ENCODE results near the gene SLC31A1.
A peak's percentile ranks its signal among the peaks of the same experiment; 100 is the strongest.

Gene SLC31A1

DNA sequence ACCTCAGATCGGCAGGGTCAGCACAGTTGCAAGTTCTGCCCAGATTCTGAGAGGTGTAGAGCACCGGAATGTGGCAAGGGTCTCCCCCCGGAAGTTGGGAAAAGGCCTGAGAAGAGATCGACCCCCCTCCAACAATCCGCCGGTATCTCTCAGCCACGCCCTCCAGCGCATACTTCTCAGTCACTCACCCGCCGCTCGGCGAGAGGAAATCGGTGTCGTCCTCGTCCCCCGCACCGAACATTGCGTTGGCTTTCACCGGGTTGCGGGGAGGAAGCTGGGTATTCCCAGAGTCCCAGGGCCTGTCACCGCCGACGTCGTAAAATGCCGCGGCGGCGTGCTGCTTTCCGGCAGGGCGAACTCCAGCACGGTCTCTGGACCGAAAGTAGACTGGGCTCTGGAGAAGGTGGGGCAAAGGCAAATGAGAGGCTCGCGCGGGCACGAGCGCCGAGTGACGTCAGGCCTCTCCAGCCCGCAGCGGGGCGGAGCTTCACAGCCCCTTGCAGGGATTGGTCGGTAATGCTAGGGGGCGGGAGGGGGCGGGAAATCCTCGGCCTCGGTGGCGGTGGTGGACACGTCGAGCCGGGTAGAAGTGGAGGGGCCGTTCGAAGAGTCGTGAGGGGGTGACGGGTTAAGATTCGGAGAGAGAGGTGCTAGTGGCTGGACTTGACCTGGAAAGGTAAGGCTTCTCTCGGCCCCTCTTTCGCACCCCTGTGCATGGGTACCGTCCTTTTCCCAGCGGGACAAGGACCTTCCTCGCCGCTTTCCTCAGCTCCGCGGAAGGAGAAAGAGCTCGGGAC, at the start of gene SLC31A1, which contains the start of gene FKBP15:
TSS of gene SLC31A1 (plus strand) at position 542 of the 797 bp plus-strand sequence. CDS start 34,605 bp downstream, outside the sequence.
TSS of gene FKBP15 (minus strand) at position 275 of the 797 bp plus-strand sequence. CDS start at position 241, 34 bp downstream.
- peak; percentile 99 for DNase-seq

DNA sequence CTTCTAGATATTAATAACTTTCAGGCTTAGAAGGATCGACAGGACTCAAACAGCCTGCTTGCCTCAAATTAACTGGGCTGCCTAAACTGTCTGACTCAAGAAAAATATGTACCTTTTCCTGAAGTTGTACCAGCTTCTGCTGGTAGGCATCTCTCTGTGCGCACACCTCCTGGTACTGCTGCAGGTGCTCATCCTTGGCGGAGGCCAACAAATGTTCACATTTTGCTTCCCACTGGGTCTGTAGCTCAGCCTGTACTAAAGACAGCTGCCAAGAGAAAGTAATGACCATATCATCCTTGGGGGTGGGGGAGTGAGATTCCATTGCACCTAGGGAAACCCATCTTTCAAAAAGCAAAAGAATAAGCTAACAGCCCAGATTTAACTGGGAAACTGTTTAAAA, 48.0 kb upstream of the SLC31A1 start:
- DNase-seq: no peak

DNA sequence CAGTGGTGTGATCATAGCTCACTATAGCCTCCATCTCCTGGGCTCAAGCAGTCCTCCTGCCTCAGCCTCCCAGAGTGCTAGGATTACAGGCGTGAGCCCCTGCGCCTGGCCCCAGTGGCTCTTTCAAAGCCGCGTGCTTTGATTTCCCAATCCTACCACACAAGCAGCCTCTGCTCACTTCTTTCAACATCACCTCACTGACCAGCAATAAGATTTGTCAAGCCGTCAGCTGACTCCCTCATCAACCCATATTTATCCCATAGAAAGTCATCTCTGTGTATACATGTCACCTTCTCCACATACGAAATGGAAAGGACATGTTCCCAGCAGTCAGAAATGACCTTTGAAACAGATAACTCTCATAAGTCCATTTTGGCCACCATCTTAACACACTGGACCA, 44.5 kb upstream of the SLC31A1 start:
- peak; percentile 50 to 54 (median 53) for DNase-seq

DNA sequence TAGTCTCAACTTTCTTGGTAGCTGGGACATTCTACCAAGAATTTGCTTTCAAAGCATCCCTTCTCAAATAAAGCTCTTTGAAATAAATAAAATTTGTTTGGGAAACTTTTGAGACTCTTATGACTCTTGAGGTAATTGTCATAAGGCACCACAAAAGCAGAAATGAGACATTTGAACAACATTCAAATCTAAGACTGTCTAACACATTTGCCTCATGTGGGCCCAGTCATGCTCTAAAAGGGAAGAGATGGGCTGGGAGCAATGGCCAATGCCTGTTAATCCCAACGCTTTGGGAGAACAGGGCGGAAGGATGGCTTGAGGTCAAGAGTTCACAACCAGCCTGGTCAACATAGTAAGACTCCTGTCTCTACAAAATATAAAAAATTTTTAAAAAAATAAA, 44.1 kb upstream of the SLC31A1 start:
- peak; percentile 40 to 69 (median 64) for DNase-seq

DNA sequence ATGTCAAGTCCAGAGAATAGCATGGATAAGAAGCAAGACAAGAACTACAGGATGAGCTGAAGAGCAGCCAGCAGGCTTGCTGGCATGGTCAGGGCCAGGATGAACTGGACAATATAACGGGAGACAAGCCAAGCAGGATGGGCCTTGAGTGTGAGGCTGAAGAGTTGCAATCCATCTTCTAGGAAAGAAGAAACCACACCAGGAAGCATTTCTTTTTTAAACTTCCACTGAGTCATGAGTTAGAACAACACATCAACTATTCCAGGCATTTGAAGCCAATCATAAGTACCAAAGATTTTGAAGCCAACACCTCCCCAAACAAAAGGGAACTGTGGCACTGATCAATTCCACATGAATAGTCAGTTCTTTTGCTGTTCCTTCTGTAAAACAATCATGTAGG, 43.3 kb upstream of the SLC31A1 start:
- no peak for DNase-seq

DNA sequence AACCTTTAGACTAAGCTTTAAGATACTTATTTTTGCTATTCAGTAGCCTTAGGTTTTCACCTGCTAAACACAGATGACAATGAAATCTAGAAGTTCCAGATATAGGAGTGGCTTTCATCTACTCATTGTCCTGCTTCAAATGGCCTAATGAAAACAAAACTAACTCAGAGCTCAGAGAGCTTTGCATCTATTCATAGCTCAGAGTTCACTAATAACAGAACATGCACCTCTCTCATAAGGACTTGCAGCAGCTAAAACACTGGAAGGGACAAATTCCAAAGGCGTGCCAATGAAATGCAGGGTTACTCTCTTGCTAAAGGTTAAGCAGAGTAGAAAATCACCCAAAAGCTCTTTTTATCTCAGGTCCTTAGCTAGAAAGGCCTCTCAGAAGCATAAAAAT, 41.5 kb upstream of the SLC31A1 start:
- DNase-seq: no peak

DNA sequence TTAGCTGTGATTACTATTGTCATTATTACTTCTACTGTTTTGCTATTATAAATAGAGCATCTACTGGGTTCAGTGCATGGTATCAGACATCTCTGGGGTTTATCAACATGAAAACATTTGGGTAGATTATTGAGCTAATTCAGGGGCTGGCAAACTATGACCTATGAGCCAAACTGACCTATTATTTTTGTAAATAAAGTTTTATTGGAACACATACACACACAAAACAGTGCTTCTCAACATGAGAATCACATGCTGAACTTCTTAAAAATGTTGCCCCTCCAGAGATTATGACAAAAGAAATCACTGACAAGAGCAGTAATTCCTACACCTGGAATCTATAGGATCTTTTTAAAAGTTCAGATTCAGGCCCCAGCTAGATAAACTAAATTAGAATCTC, 40.2 kb upstream of the SLC31A1 start:
- no peak for DNase-seq

DNA sequence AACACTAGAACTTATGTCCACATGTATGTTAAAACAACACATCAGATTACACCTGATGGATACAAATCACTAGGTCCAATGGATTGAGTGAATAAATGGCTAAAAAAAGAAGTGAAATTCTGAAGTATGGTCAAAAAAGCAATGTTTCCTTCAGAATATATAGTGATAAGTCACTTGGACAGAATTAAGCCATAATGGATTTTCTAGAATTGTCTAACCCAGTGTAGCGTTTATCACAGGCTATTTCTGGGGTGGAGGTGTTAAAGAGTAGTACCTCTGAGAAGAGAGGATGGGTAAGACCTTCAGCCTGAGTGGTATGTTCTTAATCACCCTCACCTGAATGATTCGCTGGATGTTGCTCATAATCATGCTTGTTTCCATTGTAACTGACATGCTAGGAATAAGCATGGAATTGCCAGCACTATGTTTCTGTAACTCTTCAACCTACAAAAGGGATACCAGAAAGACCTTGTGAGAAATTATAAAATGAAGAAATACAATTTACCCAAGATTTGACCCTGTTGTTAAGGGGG, 37.3 kb upstream of the SLC31A1 start:
- peak; percentile 29 to 59 (median 54) for DNase-seq

DNA sequence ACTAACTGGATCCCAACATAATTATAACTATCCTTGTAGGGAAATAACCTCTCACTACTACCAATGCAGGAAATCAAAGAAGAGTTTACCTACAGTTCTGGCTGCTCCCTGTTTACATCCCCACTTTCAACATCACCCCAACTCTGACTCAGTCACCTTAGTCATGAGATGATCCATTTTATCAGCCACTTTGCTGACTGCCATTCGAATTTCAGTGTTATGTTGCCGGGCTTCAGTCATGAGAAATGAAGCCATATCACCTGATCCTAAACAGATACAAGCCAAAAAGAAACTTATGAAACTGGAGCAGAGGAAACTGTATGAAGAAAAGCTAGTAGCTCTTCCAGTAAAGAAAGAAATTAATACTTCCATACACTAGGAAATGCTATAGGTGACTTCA, 36.8 kb upstream of the SLC31A1 start:
- DNase-seq: peak; percentile 46 to 73 (median 59)

DNA sequence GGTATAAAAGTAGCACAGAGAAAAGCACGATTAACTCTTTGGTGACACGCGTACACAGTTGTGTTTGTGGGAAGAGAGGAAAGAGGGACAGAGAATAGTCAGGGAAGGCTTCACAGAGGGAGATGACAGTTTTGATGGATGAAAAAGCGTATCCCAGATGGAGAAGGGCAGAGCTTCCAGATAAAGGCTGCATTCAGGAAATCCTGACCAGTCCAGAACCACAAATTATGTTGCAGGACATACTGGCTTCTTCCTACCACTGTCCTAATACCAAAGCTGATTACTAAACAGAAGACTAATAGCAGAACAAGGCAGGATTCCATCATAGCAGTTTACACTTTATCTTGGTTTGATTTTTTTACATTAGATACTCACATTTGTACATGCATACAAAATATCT, 36.1 kb upstream of the SLC31A1 start:
- no peak for DNase-seq

DNA sequence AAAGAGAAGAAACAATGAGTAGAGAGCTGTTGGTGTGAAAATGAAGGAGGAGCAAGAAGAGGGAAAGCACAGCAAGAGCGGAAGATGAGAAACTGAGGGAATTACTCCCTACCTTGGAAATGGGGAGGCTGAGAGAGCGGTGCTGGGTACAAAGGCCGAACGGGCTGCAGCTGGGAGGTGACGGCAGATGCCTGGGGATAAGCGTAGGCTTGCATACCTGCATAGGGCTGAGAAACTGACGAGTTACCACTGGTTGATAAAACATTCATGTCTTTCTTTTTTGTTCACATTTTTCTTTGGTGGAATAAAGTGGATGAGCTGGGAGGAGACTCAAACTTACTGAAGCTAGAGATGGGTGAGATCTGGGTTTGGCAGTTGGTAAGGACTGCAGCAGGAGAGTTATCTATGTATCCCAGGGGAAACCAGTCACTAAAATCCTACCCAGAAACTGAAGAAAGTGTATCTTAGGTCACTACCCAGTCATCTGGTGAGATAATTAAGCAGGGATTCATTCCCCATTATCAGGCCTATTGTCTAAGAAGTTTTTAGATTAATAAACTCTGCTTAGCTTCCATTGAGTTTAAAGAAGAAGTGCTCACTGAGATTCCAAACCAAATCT, 35.1 kb upstream of the SLC31A1 start:
- no peak for DNase-seq

DNA sequence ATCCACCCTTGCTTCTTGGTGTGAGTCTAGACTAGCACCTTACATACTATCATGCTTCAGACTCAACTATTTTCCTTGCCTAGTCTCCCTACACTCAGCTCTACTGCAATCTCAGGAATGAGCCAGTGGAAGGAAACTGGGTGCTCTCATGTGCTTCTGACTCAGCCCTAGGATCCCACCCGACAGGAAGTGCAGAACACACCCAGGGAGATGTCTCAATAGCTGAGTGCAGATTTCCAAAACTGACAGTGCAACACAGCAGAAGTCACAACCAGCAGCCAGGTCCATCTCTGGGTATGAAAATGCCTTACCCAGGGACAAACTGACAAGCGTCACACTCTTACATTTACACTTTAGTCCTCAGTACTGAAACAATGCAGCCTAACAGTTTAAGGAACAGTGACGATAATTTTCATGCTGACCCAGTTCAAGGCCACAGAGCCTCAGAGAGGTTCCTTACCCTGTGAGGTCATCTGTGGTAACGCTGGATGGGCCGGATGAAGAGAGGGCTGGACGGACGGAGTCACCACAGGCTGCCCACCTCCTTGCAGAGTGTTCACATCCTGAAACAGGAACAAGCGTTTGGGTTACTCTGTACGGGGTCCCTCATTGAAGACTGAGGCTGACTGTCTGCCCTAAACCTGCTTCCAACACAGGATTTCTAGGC, 33.3 kb upstream of the SLC31A1 start:
- peak; percentile 92 to 96 (median 96) for DNase-seq

DNA sequence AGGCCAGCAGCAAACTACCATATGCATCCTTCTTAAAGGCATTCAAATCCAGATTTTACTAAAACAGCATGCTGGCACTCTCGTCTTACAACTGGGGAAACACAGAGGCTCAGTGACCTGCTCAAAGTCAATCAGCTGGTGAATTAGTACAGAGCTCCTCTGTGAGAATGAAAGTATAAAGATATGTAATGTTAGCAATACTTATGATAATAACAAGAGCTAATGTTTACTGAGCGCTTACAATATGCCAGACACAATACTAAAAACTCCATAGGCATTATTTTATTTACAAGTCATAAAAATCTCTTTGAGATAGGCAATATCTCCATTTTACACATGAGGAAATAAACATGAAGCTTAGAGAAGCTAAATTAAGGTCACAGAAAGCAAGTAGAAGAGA, 28.9 kb upstream of the SLC31A1 start:
- no peak for DNase-seq

DNA sequence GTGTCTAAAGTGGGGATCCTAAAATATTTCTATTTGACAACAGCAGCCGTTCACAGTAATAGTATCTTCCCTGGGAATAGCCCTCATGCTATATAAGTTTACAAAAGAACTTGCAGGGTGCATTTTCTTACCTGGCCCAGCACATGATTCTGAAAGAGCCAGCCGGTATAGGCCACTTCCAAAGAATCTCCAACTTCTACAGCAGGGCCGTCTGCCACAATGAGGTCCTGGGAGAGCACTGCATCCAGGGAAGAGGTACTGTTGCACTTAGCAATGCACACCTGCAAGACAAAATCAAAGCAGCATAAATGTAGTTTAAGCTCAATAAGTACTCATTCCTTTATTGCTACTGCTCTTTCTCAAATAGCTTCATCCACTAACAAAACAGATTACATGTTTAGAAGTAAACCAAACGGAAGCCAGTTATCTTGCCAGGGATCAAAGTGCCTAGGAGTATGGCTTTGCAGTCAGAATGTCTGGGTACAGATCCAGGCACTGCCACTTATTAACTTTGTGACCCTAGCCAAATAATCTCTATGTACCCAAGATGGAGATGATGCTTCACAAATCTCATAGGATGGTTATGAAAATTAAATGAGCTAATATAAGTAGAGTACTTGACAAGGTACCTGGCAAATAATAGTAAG, 21.5 kb upstream of the SLC31A1 start:
- no peak for DNase-seq

DNA sequence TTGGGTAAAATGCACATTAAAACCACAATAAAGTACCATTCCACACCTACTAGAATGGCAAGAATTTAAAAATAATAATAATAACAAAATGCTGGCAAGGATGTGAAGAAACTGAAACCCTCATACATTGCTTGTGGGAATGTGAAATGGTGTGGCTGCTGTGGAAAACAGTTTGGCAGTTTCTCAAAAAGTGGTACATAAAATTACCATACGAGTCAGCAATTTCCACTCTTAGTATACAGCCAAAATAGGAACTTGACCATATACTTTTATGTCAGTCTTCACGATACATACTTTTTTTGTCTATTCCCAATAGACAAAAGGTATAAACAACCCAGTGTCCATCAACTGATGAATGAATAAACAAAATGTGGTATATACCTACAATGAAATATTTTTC, 15.9 kb upstream of the SLC31A1 start:
- peak in 1 of 3 donors; percentile 21 for DNase-seq

DNA sequence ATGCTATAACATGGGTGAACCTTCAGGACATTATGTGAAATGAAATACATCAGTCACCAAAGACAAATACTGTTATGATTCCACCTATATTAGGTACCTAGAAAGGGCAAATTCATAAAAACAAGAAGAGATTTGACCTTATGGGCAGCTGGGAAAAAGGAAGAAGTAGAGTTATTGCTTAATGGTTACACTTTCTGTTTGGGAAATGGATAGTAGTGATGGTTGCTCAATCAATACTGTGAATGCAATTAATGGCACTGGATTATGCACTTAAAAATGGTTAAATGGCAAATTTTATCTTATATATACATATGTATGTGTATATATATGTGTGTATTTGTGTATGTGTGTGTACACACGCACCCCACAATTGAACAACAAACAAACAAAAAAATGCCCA, 15.5 kb upstream of the SLC31A1 start:
- peak; percentile 37 to 79 (median 71) for DNase-seq

DNA sequence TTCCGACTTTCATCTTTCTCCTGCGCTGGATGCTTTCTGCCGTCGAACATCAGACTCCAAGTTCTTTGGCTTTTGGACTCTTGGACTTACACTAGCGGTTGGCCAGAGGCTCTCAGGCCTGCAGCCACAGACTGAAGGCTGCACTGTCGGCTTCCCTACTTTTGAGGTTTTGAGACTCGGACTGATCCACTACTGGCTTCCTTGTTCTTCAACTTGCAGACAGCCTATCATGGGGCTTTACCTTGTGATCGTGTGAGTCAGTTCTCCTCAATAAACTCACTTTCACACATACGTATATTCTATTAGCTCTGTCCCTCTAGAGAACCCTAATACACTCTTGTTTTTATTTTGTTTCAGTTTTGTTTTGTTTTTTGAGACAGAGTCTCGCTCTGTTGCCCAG, 10.5 kb upstream of the SLC31A1 start:
- peak; percentile 29 to 80 (median 56) for DNase-seq

DNA sequence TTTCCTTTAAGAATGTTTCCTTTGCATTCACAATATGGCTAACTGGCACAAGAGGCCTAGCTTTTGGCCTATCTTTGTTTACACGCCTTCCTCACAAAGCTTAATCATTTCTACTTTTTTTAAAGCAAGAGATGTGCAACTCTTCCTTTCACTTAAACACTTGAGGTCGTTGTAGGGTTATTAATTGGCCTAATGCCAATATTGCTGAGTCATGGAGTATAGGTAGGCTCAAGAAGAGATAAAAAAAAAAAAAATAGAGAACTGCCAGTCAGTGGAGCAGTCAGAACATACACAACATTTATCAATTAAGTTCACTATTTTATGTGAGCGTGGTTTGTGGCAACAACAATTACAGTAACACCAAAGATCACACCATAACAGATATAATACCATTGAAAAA, 6.2 kb upstream of the SLC31A1 start:
- peak in 2 of 3 donors; percentile 29 to 38 for DNase-seq

DNA sequence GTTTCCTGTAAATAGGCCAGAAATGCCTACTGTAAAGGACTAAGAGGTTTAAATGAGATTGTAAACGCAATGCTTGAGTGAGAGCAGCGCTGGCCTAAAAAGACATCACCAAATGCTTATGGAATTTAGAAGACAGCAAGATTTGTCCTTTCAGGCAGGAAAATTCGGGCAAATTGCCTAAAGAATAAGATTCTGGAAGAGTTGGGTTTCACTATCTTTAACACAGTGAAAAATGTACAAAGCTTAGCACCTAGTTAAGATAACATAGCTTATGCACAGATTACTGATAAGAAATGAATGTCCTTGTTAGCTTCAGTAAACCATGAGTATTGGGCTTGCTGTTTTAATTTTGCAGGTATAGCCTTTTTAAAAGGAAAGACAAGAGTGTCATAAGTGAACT, 4.9 kb upstream of the SLC31A1 start:
- DNase-seq: no peak

DNA sequence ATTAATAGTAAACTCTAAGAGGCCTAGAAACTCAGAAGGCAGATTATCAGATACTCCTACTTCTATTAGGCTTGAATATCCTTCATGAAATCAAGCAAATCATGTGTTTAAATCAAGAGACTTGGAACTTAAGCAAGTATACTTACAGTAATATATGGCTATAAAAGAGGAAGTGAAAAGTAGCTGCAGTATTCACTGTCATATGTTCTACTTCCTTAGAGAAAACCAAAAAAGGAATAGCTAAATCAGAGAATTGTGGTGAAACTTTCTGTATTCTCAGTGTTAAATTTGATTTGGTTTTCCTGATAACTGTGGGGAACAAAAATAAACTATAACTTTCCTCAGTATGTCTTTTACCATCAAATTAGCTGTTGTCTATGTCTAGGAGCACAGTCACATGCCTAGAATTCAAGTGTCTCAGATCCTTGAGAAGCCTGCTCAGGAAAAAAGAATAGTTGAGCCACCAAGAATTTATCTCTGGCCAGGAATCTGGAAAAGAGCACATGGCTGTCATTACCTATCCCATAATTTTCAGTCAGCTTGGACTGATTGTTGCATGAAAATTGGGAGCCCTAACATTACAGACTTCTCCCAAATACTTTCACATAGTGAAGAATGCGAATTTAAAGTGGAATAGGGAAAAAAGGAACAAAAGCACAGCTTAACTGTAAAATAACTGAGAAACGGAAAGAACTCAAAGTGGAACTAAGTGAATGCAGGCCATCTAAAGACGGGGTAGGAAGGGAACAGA, 2.0 kb upstream of the SLC31A1 start:
- DNase-seq: peak; percentile 49 to 89 (median 85)

DNA sequence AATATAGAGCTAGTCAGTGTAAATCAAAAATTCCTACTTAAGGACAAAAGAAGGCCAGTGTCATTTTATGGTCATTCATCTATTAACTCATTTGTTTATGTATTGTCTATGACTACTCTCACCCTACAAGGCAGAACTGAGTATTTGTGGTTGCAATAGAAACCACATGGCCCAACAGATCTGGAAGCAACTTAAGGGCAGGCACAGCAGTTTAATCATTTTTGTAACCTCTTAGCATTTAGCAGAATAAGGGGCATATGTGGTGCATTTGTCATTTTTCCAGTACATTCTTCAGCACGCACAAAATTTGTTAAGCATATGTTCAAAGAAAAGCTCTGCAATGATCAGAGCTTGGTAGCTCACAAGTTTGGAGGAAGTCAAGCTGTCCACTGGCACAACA, 1.4 kb upstream of the SLC31A1 start:
- DNase-seq: peak; percentile 48 to 72 (median 66)

DNA sequence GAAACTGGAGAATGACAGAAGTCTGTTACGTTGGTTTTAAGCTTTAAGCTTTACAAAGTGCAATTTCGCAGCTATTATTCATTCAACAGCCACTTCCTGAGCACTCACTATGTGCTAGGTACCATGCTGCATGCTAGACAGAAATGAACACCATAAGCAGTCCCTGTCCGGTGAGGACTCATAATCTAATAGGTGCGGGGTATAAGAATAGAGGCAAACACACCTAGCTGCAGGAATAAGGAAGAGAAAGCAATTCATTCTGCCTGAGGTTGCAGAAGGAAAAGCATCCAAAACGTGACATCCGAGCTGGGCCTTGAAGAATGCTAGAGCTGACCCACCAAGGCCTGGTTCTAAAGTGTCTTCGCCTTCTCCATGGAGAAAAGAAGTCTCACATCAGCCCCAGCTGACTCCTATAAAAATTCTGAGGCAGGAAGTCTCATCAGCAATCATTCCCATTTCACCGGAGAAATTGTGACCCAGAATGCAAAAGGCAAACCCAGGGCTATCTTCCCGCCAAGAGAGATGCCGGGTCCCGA, 809 bp upstream of the SLC31A1 start:
- DNase-seq: peak in 1 of 3 donors; percentile 21
